ENCODE data around the gene TOP3A.

DNA sequence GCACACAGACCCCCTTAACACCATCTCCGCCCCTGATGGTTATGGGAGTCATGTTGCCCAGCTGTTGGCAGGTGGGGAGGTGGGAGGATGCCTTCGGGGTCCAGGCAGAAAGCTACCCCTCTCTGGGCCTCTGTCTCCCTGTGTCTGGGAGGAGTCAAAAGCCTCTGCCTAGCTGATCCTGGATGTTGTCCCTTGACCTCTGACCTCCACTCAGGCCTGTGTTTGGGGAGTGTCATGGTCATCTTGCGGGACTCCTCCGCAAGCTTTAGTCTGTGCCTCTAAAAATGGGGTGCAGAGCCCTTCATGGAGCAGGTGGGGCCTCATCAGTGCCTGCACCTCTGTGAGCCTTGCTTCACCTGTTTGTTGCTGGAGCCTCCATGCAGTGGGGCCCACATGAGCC is 85.5 kb downstream of the TOP3A start:
- TF ChIP-seq, protein P1, sequence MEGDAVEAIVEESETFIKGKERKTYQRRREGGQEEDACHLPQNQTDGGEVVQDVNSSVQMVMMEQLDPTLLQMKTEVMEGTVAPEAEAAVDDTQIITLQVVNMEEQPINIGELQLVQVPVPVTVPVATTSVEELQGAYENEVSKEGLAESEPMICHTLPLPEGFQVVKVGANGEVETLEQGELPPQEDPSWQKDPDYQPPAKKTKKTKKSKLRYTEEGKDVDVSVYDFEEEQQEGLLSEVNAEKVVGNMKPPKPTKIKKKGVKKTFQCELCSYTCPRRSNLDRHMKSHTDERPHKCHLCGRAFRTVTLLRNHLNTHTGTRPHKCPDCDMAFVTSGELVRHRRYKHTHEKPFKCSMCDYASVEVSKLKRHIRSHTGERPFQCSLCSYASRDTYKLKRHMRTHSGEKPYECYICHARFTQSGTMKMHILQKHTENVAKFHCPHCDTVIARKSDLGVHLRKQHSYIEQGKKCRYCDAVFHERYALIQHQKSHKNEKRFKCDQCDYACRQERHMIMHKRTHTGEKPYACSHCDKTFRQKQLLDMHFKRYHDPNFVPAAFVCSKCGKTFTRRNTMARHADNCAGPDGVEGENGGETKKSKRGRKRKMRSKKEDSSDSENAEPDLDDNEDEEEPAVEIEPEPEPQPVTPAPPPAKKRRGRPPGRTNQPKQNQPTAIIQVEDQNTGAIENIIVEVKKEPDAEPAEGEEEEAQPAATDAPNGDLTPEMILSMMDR (conservative IDR thresholded peaks at IDR 0.05; ENCODE audit: low read depth in 2 of 2): no peak
- TF ChIP-seq POLR2AphosphoS5 (IDR thresholded peaks at IDR 0.05; ENCODE audit: low read depth): no peak
- no peak for TF ChIP-seq EZH2 (IDR thresholded peaks at IDR 0.05; ENCODE audit: low read depth, unreplicated experiment)
- TF ChIP-seq, protein P2, sequence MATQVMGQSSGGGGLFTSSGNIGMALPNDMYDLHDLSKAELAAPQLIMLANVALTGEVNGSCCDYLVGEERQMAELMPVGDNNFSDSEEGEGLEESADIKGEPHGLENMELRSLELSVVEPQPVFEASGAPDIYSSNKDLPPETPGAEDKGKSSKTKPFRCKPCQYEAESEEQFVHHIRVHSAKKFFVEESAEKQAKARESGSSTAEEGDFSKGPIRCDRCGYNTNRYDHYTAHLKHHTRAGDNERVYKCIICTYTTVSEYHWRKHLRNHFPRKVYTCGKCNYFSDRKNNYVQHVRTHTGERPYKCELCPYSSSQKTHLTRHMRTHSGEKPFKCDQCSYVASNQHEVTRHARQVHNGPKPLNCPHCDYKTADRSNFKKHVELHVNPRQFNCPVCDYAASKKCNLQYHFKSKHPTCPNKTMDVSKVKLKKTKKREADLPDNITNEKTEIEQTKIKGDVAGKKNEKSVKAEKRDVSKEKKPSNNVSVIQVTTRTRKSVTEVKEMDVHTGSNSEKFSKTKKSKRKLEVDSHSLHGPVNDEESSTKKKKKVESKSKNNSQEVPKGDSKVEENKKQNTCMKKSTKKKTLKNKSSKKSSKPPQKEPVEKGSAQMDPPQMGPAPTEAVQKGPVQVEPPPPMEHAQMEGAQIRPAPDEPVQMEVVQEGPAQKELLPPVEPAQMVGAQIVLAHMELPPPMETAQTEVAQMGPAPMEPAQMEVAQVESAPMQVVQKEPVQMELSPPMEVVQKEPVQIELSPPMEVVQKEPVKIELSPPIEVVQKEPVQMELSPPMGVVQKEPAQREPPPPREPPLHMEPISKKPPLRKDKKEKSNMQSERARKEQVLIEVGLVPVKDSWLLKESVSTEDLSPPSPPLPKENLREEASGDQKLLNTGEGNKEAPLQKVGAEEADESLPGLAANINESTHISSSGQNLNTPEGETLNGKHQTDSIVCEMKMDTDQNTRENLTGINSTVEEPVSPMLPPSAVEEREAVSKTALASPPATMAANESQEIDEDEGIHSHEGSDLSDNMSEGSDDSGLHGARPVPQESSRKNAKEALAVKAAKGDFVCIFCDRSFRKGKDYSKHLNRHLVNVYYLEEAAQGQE (IDR thresholded peaks at IDR 0.05; ENCODE audit: unreplicated experiment): no peak
- TF ChIP-seq EZH2phosphoT487 (IDR thresholded peaks at IDR 0.05; ENCODE audit: unreplicated experiment): no peak

Measured in GM23338 (cell line).